Suppressor macrophage treated with lipopolysaccharide for 4 hours (primary cell): ENCODE measurements around the gene IQCH.

Source experiments
- DNase-seq: peaks from one replicate; pipeline ENCODE4 v3.0.0-alpha.2; 2020

The IQCH gene

DNA sequence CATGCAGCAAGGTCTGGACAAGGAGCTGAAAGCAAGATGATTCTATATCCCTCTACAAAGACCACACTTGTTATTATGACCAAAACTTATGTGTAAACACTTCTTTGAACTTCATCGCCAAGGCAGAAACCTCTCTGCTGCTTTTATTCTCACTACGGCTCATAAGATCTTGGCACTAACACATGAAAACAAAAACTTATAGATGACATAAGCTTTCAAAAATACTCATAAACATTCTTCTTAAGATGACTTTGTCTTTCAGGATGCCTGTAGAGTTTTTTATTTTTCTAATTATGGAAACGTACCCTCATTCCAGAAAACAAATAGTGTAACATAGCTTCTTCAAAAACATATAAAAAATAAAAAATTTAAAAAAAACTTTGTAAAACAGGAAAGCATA lies 253.8 kb downstream of the IQCH start:
- no peak for DNase-seq

DNA sequence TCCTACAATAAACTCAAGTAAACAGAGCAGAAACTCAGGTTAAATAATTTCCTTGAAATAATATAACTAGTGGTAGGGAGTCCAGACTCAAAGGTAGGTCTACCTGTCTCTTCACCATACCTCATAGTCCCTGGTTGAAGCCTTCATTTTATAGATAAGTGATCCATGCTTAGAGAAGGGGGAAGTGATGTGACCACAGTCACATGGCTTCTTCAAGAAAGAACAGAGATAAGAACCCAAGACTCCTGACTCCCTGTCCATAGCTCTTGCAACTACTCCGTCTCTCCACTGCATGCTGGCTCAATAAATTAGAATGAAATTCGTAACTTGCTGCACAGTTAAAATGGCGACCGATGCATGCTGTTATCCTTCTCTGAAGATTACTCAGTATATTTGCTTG lies 255.3 kb downstream of the IQCH start:
- DNase-seq: no peak

DNA sequence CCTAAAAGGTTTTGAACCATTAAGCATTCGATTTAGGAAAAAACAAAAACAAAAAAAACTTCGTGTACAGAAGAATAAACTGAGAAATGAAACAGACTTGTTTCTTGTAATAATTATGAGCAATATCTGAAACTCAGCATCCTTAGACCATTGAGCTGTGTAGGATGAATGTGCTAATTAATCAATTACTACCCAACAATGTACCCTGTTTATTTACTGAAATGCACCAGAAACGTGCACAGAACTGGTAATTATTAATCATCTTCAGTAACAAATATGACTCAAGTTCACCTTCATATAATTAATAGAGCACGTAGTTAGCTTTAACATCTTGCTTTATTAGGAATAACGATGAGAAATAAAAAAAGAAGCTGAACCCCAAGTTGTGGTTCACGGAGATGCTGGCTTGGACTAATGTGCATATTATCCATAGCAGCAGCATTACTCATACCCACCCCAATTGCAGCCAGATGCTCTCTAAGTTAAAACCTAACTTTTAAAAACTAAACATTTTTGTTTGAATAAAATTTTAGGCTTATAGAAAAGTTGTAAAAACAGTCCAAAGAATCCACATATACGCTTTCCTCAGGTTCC lies 256.1 kb downstream of the IQCH start:
- no peak for DNase-seq

DNA sequence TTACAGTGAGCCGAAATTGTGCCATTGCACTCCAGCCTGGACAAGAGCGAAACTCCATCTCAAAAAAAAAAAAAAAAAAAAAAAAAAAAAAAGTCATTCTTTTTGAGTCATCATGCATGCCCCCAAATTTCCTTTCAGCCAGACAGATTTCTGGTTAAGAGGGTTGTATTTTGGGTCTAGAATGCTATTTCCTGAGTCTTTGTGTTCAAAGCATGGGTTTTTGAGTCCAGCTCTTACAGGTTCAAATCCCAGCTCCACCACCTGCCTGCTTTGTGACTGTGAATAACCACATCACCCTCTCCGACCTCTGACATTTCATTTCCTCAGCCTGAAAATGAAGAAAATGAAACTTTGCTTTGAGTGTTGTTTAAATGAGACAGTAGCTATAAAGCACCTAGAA lies 257.0 kb downstream of the IQCH start:
- no peak for DNase-seq

DNA sequence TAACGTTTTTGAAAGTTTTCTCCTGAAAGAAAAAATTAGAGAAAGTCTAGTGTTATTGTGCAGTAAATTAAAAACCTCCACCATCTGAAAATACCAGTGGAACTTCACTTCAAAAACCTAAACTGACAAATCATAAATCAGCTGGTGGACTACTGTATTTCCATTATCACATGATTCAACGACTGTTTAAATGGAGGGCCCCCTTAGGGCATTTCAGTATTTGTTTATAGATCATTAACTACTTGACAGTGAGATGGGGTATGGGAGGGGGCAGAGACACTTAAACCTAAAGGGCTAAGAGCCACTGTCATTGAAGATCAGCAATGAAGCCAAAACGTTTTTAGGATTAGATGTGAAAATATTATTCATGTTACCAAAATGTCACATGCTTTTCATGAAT lies 257.6 kb downstream of the IQCH start:
- DNase-seq: no peak

DNA sequence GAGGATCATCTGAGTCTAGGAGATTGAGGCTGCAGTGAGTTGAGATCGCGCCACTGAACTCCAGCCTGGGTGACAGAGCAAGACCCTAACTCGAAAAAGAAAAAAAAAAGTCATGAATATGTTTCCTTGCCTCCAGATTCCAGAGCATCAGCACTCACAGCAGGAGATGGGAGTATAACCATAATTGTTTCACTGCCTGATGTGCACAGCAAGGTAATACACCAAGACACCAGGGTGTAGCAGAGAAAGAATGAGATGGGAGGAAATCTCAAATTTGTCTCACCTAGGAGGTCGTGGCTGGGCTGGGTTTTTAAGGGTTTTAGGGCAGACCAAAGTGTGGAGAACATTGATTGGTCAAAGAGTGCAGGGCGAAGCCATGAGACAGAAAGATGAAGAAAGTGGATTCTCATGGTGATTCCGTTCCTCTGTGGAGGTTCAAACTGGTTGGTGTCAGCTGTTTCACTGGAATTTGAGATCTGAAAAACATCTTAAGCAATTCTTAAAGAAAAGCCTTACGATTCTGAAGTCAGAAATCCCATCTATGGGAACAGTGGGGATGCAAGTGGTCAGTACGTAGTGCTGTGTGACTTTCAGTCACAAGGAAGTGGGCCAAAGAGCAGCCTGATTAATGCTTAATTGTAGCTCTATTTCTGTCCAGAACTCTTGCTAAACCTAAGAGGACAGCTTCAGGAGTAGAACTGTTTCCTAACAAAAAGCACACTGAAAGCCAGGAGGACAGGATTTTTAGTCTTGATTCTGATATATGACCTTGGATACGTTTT lies 258.5 kb downstream of the IQCH start:
- DNase-seq: no peak

DNA sequence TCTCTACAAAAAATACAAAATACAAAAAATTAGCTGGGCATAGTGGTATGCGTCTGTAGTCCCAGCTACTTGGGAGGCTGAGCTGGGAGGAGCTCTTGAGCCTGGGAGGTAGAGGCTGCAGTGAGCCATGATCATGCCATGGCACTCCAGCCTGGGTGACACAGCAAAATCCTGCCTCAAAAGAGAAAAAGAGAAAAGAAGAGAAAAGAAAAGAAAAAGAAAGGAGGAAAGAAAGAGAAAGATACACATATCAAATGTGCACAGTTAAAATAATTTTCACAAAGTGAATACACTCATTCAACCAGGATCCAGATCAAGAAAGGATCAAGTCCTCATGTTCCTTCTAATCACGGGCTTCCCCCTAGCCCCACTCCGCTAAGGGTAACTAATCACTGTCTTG lies 260.5 kb downstream of the IQCH start:
- DNase-seq: no peak

DNA sequence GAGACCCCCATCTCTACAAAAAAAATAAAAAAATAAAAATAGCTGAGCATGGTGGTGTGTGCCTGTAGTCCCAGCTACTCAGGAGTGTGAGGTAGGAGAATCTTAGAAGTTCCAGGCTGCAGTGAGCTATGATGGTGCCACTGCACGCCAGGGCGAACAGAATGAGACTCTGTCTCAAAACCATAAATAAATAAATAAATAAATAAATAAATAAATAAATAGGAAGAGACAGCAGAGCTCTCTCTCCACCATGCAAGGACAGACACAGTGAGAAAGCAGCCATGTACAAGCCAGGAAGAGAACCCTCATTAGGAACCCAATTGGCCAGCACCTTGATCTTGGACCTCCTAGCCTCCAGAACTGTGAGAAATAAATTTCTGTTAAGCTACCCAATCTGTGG lies 261.0 kb downstream of the IQCH start:
- no peak for DNase-seq

DNA sequence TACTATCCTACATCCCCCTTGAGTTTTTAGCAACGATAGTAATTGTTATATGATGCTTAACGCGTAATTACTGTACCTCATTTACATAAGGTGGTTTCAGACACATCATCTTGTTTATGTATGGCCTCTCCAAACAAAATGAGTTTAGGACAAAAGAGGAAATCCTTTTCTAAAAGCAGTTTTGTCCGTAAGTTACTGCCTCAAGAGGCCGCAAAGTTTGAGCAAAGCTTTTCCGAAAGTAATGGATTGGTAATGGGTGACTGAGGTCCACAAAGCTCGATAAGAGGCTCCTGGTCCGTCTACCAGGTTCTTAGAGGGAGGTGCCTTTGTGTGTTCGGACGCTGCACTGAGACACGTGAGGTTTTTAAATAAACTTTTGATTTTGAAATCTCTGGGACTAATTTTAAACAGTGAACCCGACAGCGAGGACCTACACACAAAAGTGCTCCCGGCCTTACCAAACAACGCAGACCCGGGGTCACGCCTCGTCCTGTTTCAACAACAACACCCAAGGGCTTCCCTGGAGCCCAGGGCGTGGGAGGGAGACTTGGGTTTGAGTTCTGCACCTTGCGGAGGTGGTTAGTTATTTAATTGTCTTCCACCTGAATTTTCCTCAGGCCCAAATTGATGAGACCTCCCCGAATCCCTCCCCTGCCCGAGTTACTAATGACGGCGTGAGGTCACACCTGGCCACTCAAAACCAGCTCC lies 265.9 kb downstream of the IQCH start:
- peak; percentile 56 for DNase-seq

DNA sequence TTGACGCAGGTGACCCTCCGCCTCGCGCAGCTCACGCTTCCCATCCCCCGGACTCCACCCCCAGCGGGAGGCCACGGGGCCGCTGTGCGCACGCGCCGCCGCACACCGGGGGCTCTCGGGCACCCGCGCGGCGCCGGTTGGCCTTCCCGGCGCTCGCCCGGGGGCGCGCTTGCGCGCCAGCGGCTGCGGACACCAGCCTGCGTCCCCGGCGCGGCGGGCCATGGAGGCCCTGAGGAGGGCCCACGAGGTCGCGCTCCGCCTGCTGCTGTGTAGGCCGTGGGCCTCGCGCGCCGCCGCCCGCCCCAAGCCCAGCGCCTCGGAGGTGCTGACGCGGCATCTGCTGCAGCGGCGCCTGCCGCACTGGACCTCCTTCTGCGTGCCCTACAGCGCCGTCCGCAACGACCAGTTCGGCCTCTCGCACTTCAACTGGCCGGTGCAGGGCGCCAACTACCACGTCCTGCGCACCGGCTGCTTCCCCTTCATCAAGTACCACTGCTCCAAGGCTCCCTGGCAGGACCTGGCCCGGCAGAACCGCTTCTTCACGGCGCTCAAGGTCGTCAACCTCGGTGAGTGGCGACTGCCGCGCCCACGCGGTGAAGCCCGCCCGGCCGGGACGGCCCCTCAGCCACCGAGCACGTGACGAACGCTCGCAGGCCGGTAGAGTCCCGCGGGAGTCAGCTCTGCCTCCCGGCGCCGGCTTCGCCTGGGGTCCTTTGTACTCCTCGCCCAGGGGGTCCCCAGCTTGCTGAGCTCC lies 266.6 kb downstream of the IQCH start, which contains the start of gene C15orf61:
C15orf61 (plus strand) TSS at position 103 of the 754 bp plus-strand sequence; CDS start at position 221, 118 bp downstream.
- DNase-seq: peak; percentile 84

DNA sequence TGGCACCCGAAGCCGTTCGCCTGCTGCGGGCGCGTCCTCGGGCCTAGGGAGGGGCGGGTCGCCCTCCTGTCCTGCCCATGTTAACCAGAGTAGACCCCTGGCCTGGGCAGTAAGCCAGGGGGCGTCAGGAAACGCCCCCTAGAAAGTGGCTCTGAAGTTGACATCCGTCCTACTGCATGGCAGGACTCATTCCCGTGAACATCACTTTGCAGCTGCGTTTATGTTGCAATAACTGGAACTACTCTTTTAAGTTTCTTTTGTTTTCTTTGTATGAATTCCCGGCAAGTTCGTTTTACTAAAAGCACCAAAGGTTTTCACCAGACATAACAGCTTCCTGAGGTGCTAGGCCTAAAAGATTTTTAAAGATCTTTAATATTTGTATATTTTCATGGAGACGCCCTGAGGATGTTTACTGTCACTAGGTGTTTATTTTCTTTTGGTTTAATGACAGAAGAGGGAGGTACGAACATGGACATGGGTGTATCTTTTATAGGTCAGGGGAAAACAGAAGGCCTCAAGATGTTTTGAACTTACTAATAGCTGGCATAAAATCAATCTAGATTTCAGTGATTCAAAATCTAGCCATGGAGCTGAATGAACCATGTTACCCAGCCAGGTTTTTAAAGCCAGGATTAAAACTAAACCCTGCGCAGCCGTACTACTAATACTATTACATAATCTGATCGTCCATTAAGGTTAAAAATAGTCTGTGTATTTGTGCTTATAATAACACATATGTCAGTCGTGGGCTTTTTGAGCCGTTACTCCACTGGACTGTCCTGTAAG lies 267.4 kb downstream of the IQCH start:
- DNase-seq: peak; percentile 31

DNA sequence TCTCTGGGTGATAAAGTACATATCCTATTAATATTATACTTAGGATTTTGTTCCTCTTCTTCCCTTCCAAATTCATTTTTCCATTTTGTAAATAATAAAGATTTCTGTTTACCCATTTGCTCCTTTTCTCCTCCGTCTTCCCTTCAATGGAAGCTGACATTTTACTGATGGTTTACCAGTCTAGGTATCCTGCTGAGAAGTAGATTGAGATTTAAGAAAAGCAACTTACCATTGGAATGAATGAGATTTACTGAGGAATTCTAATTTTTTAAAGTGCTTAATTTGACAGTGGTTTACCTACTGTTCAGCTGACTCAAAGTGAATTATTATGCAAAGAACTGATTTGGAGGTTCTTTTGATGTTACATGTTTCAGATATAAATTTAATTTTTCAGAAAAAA lies 268.7 kb downstream of the IQCH start:
- no peak for DNase-seq

DNA sequence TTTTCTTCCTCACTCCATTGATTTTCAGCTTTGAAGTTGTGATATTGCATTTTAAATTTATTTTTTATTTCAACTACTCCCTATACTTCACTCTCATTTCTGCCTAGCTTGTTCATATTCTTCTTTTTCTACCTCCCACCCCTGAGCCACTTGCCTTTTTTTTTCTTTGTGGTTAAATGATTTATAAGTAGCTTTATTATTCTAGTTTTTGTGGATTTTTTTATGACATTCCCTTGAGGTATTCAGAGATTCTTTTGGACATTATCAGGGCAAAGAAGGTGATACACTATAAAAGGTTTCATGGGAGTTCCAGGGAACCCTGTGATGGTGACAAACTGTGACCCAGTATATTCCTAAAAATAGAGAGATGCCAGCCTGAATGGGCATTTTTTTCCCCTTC lies 269.6 kb downstream of the IQCH start:
- no peak for DNase-seq

DNA sequence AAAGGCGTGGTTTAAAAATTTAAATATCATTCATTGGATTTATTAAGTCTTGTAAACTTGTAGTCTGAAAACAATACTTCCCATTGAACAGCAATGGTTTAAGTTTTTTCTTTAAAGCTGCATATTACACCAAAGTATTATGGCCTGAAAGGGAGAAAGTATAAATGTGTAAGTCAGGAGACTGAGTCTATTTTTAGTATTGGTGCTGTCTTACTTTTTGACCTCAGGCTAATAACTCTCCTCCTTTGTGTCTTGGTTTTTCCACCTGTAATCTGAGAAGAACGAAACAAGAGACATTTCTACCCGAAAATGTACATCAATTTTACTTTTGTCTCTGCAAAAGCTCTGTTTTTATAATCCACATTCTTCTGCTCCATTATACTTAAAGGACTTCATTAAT lies 273.9 kb downstream of the IQCH start:
- no peak for DNase-seq

DNA sequence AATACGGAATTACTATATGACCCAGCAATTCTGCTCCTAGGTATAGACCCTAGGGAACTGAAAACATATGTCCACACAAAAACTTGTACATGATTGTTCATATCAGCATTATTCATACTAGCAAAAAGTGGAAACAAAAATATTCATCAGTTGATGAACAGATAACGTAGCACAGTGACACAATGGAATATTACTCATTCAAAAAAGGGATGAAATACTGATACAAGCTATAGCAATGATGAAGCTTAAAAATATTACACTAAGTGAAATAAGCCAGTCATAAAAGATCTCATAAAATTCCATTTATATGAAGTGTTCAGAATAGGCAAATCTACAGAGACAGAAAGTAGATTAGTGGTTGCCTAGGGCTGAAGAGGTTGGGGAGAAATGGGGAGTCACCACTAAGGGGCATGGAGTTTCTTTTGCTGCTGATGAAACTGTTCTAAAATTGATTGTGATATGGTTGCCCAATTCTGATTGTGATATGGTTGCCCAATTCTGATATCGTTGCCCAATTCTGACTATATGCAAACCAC lies 276.9 kb downstream of the IQCH start:
- DNase-seq: no peak

DNA sequence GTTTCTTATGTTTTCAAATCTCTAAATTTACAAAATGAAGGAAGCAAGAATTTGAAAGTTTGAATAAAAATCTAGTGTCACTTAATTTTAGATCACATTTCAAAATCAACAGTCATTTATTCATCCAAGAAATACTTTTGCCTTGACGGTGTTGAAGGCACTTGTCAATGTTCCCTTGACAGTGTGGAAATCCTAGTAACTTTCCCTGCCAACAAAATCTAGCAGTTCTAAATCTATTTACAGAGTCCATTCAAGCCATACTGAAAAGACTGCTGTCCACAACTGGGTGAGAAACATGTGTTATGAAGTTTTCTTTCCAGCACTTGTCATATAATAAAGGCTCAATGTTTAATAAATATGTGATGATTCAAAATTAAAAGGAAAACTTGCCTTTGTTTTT lies 279.3 kb downstream of the IQCH start:
- DNase-seq: no peak

DNA sequence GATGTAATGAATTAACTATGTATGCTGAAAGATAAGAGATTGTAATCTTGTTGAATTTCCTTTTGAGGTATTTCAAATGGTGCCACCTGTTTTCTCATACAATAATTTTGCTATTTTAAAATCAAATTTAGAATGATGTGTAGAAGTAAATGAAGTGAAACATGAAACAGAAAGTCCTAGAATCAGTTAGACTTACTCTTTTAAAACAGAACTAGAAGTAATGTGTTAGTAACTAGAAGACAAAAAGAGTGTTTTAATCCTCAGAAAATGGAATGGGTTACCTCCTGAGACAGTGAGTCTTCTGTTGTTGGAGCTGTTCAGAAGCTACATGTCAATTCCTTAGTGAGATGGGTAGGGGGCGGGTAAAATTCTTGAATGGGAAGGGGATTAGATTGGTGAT lies 279.8 kb downstream of the IQCH start:
- no peak for DNase-seq

DNA sequence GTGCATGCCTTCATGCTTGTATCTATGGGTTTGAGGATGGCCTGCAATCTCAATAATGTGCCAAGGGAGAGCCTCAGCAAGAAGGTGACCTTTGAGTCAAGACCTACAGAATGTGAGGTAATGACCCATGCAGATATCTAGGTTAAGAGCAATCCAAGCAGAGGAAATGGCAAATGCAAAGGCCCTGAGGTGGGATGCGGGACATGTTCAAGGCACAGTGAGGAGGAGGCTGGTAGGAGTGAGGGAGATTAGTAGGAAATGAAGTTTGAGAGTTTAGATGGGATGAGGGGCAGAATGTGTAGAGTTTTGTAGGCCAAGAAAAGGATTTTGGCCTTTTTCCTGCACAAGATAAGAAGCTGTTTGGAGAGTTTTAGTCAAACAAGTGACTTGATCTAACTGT lies 283.2 kb downstream of the IQCH start:
- no peak for DNase-seq

DNA sequence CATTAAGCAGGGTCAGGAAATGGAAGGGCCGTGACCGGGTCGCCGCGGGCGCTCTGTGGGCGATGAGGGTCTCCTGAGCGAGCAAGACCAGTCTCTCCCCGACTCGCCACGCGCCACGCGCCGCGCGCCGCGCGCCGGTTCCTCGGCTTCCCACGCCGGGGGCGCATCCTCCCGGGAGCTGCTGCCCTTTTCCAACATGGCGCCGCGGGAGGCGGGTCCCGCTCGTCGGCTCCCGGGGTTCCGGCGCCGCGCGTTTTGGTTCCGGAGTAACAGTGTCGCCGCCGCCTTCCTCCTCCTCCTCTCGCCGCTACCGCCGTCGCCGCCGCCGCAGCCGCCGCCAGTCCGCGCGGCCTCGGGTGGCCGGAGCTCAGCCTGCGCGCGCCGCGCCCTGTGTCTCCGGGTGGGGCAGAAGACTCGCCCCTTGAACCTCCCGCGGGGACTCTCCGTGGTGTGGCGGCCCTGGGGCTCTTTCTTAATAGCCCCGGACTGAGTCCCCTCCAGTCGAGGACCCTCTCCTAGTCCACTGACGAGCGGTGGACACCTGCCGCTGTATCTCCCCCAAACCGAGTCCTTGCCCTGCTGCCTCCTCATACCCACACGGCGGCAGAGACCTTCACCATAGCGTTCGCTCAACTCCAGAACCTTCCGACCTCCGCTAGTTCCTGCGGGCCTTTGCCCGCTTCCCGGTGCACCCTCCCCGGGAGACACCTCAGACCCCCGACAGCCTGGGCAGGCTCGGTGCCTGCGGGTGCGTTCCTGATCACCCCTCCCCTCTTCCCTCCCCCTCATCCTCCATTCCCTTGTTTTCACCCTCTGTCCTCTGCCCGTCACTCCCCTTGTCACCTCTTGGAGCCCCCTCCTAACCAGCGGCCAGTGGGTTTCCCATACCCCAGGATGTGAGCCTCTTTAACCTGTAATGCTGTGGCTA lies 288.1 kb downstream of the IQCH start, which contains the start of gene MAP2K5:
MAP2K5 (plus strand) TSS at position 284 of the 928 bp plus-strand sequence; CDS start at position 917, 633 bp downstream.
- DNase-seq: peak; percentile 87

DNA sequence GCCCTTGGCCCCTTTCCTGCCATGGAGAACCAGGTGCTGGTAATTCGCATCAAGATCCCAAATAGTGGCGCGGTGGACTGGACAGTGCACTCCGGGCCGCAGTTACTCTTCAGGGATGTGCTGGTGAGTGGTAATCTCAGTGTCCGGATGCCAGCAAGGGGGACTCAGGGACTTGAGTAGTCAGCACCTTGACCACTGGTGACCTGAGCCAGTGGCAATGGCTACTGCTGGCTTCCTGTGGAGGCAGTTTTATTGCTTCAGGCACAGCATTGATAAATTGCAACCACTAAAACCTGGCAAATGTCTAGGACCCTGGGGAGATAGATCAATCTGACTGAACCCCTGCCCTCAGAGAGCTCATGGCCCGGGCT lies 288.7 kb downstream of the IQCH start:
- DNase-seq: no peak

DNA sequence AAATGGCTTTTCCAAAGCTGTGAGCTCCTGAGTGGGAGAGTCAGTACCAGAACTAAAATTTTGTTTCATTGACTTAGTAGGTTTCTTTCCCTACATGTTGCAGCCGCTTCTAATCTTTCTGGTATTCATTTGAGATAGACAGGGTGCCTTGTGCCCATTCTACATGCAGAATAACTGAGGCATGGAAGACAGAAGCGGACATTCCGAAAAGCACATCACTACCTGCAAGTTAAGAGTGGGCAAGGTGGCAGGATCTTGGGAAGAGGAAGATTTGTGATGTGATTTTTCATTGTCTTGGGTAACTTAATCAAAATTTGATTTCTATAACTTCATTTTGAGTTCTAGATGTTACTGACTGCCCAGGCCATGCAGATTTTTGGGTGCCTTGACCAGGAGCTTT lies 289.9 kb downstream of the IQCH start:
- DNase-seq: no peak
